HPDE6-E6E7 (cell line): ENCODE data around the gene TTC27.
"Not testable (repeated sequence)": the region's sequence is repeated elsewhere in the genome, so short reads cannot be mapped to it uniquely, and the experiment has no call there.

Source experiments
- DNase-seq: peaks from one replicate; pipeline ENCODE4 v3.0.0; 2011; ENCODE audit warnings: missing footprints; ENCODE audit errors: extremely low spot score

TTC27 gene

GRCh38 chr2:32719933-32720716 is 92.3 kb downstream of the TTC27 start:
- DNase-seq, result no peak

GRCh38 chr2:32720771-32721170 is 92.9 kb downstream of the TTC27 start:
- no peak for DNase-seq

DNA sequence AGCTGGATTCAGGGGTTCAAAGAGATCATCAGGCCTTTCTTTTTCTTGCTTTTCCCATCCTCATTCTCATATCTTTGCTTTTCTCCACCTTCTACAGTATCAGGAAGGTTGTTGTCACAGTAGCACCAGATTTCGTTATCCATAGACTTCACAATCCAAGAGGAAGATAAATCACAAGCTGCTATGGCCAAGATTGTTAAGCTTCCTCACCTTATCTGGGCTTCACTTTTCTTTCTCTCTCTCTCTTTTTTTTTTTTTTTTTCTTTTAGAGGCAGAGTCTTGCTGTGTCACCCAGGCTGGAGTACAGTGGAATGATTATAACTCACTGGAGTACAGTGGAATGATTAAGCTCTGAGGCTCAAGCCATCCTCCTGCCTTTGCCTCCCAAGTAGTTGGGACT is 93.5 kb downstream of the TTC27 start:
- DNase-seq, result no peak

DNA sequence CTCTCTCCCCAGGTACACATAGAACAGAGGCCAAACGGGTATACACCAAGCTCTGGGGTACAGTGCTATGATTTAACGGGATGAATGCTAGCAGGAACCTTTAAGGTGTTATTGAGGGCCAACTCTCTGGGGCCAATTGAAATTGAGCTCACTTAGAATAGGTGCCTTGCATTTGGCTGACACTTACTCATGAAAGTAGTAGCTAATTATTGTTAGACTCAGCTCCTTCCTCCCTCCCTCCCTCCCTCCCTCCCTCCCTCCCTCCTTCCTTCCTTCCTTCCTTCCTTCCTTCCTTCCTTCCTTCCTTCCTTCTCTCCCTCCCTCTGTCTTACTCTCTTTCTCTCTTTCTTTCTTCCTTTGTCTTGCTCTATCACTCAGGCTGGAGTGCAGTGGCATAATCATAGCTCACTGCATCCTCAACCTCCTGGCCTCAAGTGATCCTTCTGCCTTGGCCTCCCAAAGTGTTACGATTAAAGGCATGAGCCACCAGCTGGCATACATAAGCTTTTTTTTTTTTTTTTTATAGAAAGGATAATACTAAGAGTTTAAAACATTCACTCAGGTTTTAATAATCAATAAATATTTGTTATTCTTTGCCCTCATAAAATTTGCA is 95.7 kb downstream of the TTC27 start:
- no peak for DNase-seq

GRCh38 chr2:32726678-32727077 is 98.8 kb downstream of the TTC27 start:
- not testable (repeated sequence) for DNase-seq

GRCh38 chr2:32727157-32727556 is 99.3 kb downstream of the TTC27 start:
- no peak for DNase-seq

GRCh38 chr2:32730958-32731357 is 103.1 kb downstream of the TTC27 start:
- DNase-seq, result not testable (repeated sequence)

DNA sequence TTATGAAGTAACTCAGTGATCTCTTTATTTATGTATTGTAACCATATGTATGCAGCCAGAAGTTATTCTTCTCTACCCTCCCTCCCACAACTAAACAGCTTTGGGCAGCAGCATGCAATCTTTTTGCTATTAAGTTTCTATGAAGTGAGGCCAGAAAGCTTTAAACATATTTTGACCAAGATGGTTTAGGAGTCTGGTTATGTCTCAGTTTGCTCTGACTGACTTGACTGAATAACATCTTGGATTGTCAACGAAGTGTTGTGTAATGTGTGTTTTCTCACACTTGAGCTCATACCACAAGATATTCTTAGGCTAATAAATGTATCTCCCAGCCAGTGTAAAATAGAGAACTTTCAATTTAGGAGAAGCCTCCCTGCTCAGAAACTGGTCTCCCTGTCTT is 104.3 kb downstream of the TTC27 start:
- no peak for DNase-seq

- no peak for DNase-seq
These were observed 105.1 kb downstream of the TTC27 start for GRCh38 chr2:32732912-32733472.

- DNase-seq, result no peak
These were observed 107.5 kb downstream of the TTC27 start for GRCh38 chr2:32735348-32735747.

GRCh38 chr2:32738939-32739338 is 111.1 kb downstream of the TTC27 start:
- no peak for DNase-seq

DNA sequence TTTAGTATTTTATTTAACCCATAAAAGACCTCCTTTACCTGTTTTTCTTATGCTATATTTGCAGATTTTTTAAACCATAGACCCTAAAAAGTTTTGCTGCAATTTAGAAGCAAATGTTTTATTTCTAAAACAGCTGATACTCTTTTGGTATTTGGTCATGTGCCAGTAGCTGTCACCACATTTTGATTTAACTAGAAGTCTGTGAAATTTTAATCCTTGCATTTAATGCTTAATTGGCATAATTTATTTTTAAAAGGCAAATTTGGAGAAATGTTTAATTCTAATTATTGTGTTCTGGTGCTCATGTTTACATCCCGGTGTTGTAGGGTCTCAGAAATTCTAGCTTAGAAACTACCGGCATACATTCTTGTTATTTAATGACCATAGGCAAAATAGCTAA is 111.8 kb downstream of the TTC27 start:
- no peak for DNase-seq

DNA sequence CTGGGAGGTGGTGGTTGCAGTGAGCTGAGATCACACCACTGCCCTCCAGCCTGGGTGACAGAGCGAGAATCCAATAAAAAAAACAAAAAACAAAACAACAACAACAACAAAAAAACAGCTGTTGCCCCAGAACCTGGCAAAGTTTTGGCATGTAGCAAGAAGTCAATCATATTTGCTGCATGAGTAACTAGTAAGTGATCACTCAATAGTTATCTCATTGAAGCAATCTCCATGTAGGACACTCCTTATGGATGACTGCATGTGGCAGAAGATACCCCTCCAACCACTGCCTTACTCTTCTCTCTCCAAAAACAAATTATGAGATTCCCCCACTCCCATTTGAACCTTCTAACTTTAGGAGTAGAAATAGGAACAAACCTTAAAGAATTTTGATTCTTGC is 113.7 kb downstream of the TTC27 start:
- no peak for DNase-seq

- no peak for DNase-seq
These were observed 114.5 kb downstream of the TTC27 start for GRCh38 chr2:32742376-32742775.

DNA sequence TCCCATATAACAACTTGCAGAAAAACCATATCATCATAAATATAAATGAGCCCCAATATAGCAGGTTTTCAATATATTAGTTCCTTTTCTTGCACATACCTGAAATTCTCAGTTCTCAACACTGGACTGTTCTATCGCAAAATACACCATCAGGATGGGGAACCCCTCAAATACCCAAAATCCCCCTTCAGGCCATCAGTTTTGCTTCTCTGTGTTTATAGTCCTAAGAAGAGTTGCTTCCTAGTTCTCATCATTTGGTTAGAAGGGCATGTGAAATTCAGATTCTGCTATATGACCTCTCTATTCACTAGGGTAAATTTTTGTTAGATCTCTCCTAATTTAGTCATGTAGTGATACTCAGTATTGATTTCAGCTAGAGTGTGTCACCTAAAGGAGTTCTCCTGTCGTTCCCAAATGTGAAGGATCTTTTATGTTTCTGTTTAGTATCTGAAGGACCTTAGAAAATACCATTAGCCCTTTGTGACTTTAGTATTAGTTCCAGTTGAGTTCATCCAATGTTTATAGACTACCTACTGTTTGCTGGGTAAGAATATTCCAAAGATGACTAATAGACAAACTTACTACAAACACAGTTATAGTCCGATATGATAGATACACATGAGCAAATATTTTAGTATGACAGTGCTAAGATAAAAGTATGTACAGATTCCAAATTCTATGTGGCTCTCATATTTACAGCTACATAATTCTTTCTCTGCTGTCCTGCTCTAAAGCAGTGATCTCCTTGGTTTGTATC is 115.8 kb downstream of the TTC27 start:
- DNase-seq, result no peak

DNA sequence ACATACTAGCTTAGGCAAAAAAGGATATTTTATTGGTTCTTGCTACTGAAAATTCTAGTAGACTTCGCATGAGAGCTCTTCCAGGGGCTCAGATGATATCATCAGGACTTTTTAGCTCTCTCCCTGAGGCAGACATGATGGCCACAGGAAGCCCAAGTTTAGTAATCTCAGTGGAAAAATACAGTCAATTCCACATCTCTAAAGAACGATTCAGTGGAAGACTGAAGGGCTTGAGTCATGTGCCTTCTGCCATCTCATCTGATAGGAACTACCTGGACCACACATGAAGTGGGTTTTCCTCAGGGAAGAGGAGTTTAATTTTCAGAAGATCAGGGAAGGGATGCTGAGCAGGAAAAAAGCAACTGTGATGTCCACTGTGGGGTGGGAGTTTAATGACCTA is 117.3 kb downstream of the TTC27 start:
- DNase-seq, result no peak

GRCh38 chr2:32745675-32746074 is 117.8 kb downstream of the TTC27 start:
- no peak for DNase-seq

DNA sequence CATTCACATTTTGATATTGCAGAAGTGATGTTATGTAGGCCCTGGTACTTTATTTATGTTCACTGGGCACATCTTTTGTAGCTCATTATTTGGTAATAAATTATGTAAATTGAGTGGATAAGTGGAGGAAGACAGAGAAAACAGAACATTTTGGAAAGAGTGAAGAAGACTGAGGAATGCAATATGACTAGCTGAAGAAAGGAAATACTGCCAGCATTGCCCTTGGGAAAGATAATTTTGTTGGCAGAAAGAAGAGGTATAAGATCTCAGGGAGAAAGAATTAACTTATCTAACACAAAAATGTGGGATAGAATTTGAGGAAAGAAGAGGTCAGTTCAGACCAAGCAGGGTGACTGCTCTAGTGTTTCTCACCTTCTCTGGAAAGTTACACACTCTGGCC is 118.8 kb downstream of the TTC27 start:
- no peak for DNase-seq

GRCh38 chr2:32748158-32748557 is 120.3 kb downstream of the TTC27 start:
- DNase-seq, result no peak

DNA sequence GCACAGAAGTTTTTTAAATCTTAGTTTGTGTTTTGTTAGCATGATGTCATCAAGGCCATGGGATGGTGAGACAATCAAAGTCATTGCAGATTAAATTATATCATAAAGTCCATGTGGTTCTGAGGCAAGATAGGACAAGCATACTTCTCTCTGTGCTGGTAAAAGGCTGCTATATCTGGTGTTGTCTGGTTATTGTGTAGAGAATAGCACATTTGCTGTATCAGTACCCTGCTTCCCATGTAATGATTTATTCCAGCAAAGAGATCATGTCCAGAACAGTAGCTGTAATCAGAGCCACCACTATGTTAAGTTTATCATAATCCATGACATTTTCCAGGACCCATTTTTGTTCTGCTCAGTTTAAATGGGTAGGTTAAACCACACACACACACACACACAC is 123.0 kb downstream of the TTC27 start:
- no peak for DNase-seq

DNA sequence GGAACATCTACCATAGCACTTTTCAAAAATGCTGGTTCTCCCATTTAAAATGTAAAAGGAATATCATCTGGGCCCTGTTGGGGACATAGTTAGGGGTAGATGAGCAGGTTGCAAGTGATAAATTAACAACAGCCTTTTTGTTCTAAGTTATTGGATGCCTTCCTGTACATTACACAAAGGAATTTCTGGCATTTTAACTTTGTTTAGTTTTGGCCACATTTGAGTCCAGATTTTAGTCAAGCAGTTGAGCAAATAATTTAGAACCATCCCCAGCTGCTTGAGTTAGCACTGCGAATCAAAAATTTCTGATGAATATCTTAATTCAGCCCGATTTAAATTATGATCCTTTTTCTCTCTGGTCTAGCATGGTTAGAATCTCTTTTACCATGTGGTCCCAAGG is 124.4 kb downstream of the TTC27 start:
- no peak for DNase-seq

GRCh38 chr2:32752952-32753351 is 125.1 kb downstream of the TTC27 start:
- DNase-seq, result no peak

- DNase-seq, result not testable (repeated sequence)
These were observed 126.8 kb downstream of the TTC27 start for GRCh38 chr2:32754676-32755075.
